HepG2 (cell line): ENCODE measurements around the gene SLC9A5. TPM values are rescaled to one million over a fixed set of nuclear protein-coding genes. Genes with fewer than 3 reads are reported as not detected.

Source experiments
- ATAC-seq: fragments of 200-7000 bp; cut with Tn5 transposase; 3 replicates; pipeline ENCODE4 v1.9.1; 2020; ENCODE audit warnings: mild to moderate bottlenecking, moderate library complexity
- BruUV-seq: library from RNA; stranded (reverse); fragments of 400-500 nt; replicated peaks from 2 replicates; lab custom pipeline; 2021; lab: Mats Ljungman, UMichigan
- CTCF ChIA-PET: fragments of 300-600 bp; formaldehyde crosslinking; extraction: SDS; loops from one replicate; lab custom pipeline; 2021; ENCODE audit warnings: low total read pairs, inconsistent platforms, low intra/inter-chr PET ratio; lab: Yijun Ruan, JAX
- POLR2A ChIA-PET: fragments of 350-600 bp; sonication (Branson Sonifier 250); formaldehyde crosslinking; loops from one replicate; lab custom pipeline; 2020; ENCODE audit warnings: antibody characterized with exemption, inconsistent platforms; lab: Yijun Ruan, JAX
- DNase-seq: peaks from one replicate; pipeline ENCODE4 v3.0.0-alpha.2; 2015; ENCODE audit warnings: low spot score
- FAIRE-seq: peaks from 3 replicates; lab custom pipeline; 2011; peaks lifted over from hg19 to GRCh38; lab: Jason Lieb, UNC
- H2AFZ ChIP-seq: one replicate; pipeline ENCODE4 v1.6.1; 2011; ENCODE audit warnings: low read length, inconsistent platforms
- H3K27ac ChIP-seq: fragments of 300-600 bp; 3 replicates; pipeline ENCODE4 v1.8.0; 2011; ENCODE audit warnings: mixed run types, mild to moderate bottlenecking, mixed read lengths, low read length, inconsistent platforms; ENCODE audit not compliant: insufficient read depth; ENCODE audit errors: extremely low read length
- H3K27me3 ChIP-seq, 2 experiments: fragments of 200-600 bp in 1 of 2; 2 replicates in 1 of 2; 3 replicates in 1 of 2; pipeline versions ENCODE4 v1.6.0 to v1.8.0; 2011; ENCODE audit warnings: low read length in 2 of 2, mild to moderate bottlenecking in 2 of 2, moderate library complexity in 2 of 2, inconsistent platforms in 1 of 2; ENCODE audit not compliant: insufficient read depth in 2 of 2, control insufficient read depth in 1 of 2
- H3K36me3 ChIP-seq, 2 experiments: fragments of 200-600 bp in 1 of 2; replicated peaks in 1 of 2; 2 replicates in 1 of 2; 3 replicates in 1 of 2; pipeline versions ENCODE4 v1.5.1 to v1.8.0; 2011; ENCODE audit warnings: low read length in 2 of 2, inconsistent platforms in 1 of 2; ENCODE audit not compliant: insufficient read depth in 2 of 2, control insufficient read depth in 1 of 2
- H3K4me1 ChIP-seq: 2 replicates; pipeline ENCODE4 v1.5.1; 2012; ENCODE audit warnings: low read length, inconsistent platforms; ENCODE audit not compliant: insufficient read depth
- H3K4me2 ChIP-seq: 2 replicates; pipeline ENCODE4 v1.6.0; 2011; ENCODE audit warnings: low read depth, low read length, inconsistent platforms
- H3K4me3 ChIP-seq, 3 experiments: fragments of 200-600 bp in 1 of 3; sonication (generic), shearing (Covaris generic) in 1 of 3; replicated peaks in 1 of 3; 2 replicates each; pipeline ENCODE4 v1.5.1; 2011 to 2016; ENCODE audit warnings: low read length in 3 of 3, inconsistent platforms in 2 of 3, low read depth in 2 of 3, mild to moderate bottlenecking in 2 of 3, control low read depth in 1 of 3, mixed read lengths in 1 of 3; ENCODE audit not compliant: insufficient read depth in 1 of 3
- H3K79me2 ChIP-seq: one replicate; pipeline ENCODE4 v1.6.1; 2011; ENCODE audit warnings: low read length, inconsistent platforms; ENCODE audit not compliant: insufficient read depth
- H3K9ac ChIP-seq: 2 replicates; pipeline ENCODE4 v1.6.0; 2011; ENCODE audit warnings: mild to moderate bottlenecking, low read depth, low read length, inconsistent platforms; ENCODE audit not compliant: insufficient read depth
- H3K9me3 ChIP-seq: 2 replicates; pipeline ENCODE4 v1.5.1; 2012; ENCODE audit warnings: mild to moderate bottlenecking, low read length
- H4K20me1 ChIP-seq: 2 replicates; pipeline ENCODE4 v1.6.0; 2011; ENCODE audit warnings: inconsistent platforms, mild to moderate bottlenecking, low read length, moderate library complexity; ENCODE audit not compliant: insufficient read depth
- ATM ChIP-seq: fragments of 450-650 bp; IDR thresholded peaks from 2 replicates; pipeline ENCODE4 v1.7.1; 2017; ENCODE audit warnings: mild to moderate bottlenecking, borderline replicate concordance
- GATA4 ChIP-seq: sonication (generic); IDR thresholded peaks from 2 replicates; pipeline ENCODE4 v1.6.1; 2016; ENCODE audit warnings: antibody characterized with exemption, low read depth, borderline replicate concordance
- SUZ12 ChIP-seq: fragments of 150-350 bp; IDR thresholded peaks from 2 replicates; pipeline ENCODE4 v1.6.1; 2014; ENCODE audit warnings: low read depth, low read length
- ZSCAN22 ChIP-seq: sonication (generic); formaldehyde crosslinking; IDR thresholded peaks from 2 replicates; pipeline ENCODE4 v1.4.0; 2020; ENCODE audit warnings: mild to moderate bottlenecking, missing genetic modification reagents
- WGBS: methylation state at CpG from one replicate; pipeline ENCODE4 v1.1.6; 2017; ENCODE audit warnings: low lambda C conversion rate; 5-methylcytosine and 5-hydroxymethylcytosine counted together
- in situ Hi-C: cut with HindIII; loops from 2 replicates; pipeline ENCODE4 v1.10.0; 2017; ENCODE audit warnings: low pct_unique_long_range_greater_than_20kb; ENCODE audit not compliant: extremely low pct_ligation_motif_present
- intact Hi-C: fragments of 100-400 bp; cut with micrococcal nuclease; formaldehyde crosslinking; loops from one replicate; pipeline ENCODE4 v1.10.0; 2022; ENCODE audit not compliant: unreplicated experiment
- polyA plus RNA-seq, 8 experiments: library from polyadenylated mRNA; depleted of rRNA in 3 of 8; stranded (reverse) in 7 of 8; unstranded in 1 of 8; fragments of >200 nt; fragmentation: Illumina TruSeq in 4 of 8; extraction: Trizol in 4 of 8; gene quantifications; 2 replicates each; pipeline versions ENCODE4 v1.2.1 to v1.2.3, GENCODE V29; 2011 to 2016; ENCODE audit warnings: low read depth in 4 of 8, missing spikeins in 1 of 8, mixed read lengths in 1 of 8; ENCODE audit not compliant: insufficient read depth in 1 of 8
- total RNA-seq, 5 experiments: library from RNA; depleted of rRNA; stranded (reverse); fragments of >200 nt; fragmentation: Illumina TruSeq; extraction: Trizol; gene quantifications; 2 replicates each; pipeline ENCODE4 v1.2.3, GENCODE V29; 2016; ENCODE audit warnings: low read depth in 1 of 5
- TF ChIP-seq, protein P1 (sequence below): sonication (generic); formaldehyde crosslinking; IDR thresholded peaks from 2 replicates; pipeline ENCODE4 v1.9.0; 2021; ENCODE audit warnings: missing genetic modification reagents, borderline replicate concordance
- TF ChIP-seq, protein P2 (sequence below): sonication (generic); formaldehyde crosslinking; IDR thresholded peaks from 2 replicates; pipeline ENCODE4 v1.4.0; 2020; ENCODE audit warnings: mild to moderate bottlenecking, low read depth, missing genetic modification reagents
- TF ChIP-seq, protein P3 (sequence below): sonication (generic); formaldehyde crosslinking; IDR thresholded peaks from 2 replicates; pipeline ENCODE4 v1.4.0; 2020; ENCODE audit warnings: missing genetic modification reagents
- TF ChIP-seq, protein P4 (sequence below): sonication (generic); formaldehyde crosslinking; IDR thresholded peaks from 2 replicates; pipeline ENCODE4 v1.4.0; 2020; ENCODE audit warnings: missing genetic modification reagents

Gene SLC9A5
- total and polyA plus RNA-seq, 2 of the 13 experiments (the other 11 are each of a cell fraction or from before 2014, with no cell fraction given): 0.58 to 1.4 TPM

DNA sequence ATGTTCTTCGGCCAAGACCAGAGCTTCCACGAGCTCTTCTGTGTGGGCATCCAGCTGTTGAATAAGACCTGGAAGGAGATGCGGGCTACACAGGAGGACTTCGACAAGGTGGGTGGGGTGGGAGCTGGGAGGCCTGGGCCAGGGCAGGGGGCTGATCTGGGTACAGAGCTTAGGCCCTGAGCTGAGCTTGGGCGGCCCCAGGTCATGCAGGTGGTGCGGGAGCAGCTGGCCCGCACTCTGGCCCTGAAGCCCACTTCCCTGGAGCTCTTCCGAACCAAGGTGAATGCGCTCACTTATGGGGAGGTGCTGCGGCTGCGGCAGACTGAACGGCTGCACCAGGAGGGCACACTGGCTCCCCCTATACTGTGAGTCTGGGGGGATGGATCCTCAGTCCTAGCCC is 46.4 kb upstream of the SLC9A5 start:
- TF ChIP-seq SUZ12: no peak
- TF ChIP-seq ZSCAN22: no peak
- TF ChIP-seq, protein P1, sequence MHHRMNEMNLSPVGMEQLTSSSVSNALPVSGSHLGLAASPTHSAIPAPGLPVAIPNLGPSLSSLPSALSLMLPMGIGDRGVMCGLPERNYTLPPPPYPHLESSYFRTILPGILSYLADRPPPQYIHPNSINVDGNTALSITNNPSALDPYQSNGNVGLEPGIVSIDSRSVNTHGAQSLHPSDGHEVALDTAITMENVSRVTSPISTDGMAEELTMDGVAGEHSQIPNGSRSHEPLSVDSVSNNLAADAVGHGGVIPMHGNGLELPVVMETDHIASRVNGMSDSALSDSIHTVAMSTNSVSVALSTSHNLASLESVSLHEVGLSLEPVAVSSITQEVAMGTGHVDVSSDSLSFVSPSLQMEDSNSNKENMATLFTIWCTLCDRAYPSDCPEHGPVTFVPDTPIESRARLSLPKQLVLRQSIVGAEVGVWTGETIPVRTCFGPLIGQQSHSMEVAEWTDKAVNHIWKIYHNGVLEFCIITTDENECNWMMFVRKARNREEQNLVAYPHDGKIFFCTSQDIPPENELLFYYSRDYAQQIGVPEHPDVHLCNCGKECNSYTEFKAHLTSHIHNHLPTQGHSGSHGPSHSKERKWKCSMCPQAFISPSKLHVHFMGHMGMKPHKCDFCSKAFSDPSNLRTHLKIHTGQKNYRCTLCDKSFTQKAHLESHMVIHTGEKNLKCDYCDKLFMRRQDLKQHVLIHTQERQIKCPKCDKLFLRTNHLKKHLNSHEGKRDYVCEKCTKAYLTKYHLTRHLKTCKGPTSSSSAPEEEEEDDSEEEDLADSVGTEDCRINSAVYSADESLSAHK (CRISPR knock-in tag): no peak
- TF ChIP-seq, protein P2, sequence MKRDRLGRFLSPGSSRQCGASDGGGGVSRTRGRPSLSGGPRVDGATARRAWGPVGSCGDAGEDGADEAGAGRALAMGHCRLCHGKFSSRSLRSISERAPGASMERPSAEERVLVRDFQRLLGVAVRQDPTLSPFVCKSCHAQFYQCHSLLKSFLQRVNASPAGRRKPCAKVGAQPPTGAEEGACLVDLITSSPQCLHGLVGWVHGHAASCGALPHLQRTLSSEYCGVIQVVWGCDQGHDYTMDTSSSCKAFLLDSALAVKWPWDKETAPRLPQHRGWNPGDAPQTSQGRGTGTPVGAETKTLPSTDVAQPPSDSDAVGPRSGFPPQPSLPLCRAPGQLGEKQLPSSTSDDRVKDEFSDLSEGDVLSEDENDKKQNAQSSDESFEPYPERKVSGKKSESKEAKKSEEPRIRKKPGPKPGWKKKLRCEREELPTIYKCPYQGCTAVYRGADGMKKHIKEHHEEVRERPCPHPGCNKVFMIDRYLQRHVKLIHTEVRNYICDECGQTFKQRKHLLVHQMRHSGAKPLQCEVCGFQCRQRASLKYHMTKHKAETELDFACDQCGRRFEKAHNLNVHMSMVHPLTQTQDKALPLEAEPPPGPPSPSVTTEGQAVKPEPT: no peak
- no peak for TF ChIP-seq GATA4
- TF ChIP-seq ATM: no peak
- TF ChIP-seq, protein P3, sequence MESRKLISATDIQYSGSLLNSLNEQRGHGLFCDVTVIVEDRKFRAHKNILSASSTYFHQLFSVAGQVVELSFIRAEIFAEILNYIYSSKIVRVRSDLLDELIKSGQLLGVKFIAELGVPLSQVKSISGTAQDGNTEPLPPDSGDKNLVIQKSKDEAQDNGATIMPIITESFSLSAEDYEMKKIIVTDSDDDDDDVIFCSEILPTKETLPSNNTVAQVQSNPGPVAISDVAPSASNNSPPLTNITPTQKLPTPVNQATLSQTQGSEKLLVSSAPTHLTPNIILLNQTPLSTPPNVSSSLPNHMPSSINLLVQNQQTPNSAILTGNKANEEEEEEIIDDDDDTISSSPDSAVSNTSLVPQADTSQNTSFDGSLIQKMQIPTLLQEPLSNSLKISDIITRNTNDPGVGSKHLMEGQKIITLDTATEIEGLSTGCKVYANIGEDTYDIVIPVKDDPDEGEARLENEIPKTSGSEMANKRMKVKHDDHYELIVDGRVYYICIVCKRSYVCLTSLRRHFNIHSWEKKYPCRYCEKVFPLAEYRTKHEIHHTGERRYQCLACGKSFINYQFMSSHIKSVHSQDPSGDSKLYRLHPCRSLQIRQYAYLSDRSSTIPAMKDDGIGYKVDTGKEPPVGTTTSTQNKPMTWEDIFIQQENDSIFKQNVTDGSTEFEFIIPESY (CRISPR knock-in tag): no peak
- TF ChIP-seq, protein P4, sequence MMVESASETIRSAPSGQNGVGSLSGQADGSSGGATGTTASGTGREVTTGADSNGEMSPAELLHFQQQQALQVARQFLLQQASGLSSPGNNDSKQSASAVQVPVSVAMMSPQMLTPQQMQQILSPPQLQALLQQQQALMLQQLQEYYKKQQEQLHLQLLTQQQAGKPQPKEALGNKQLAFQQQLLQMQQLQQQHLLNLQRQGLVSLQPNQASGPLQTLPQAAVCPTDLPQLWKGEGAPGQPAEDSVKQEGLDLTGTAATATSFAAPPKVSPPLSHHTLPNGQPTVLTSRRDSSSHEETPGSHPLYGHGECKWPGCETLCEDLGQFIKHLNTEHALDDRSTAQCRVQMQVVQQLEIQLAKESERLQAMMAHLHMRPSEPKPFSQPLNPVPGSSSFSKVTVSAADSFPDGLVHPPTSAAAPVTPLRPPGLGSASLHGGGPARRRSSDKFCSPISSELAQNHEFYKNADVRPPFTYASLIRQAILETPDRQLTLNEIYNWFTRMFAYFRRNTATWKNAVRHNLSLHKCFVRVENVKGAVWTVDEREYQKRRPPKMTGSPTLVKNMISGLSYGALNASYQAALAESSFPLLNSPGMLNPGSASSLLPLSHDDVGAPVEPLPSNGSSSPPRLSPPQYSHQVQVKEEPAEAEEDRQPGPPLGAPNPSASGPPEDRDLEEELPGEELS: no peak
- TF ChIP-seq, all 625 proteins: peak for 0
- no peaks in the 10 kb centered on the region for H3K79me2 ChIP-seq
- no peaks in the 10 kb centered on the region for H3K27me3 ChIP-seq
- H4K20me1 ChIP-seq: no peaks in the 10 kb centered on the region
- no peak overlapping the region for H3K9ac ChIP-seq
- H2AFZ ChIP-seq: no peak overlapping the region
- H3K36me3 ChIP-seq: peaks cover 33 to 44% of the 10 kb centered on the region in 2 experiments
- ChIA-PET POLR2A (interaction anchor here (0.7 to 1.2 kb wide), 4 partner anchors 10 to 44 kb away, joined by 3 to 4 read pairs (median 3); partner anchors contain the start of genes E2F4 and TMEM208), CTCF (no interaction called here)
- WGBS: 98% methylated on average over 8 of the region's 12 CpGs
- H3K4me3 ChIP-seq: no peak overlapping the region
- intact Hi-C loops (no loop called here), in situ Hi-C loops (no loop called here)
- no peaks in the 10 kb centered on the region for H3K9me3 ChIP-seq
- ATAC-seq (no peak), FAIRE-seq (no peak), DNase-seq (no peak)
- peaks cover 24% of the 10 kb centered on the region for H3K4me1 ChIP-seq
- no TSS peak for BruUV-seq
- no peak overlapping the region for H3K27ac ChIP-seq
- no peak overlapping the region for H3K4me2 ChIP-seq
